ENCODE results near the gene FAM53B. TPM values are rescaled to one million over a fixed set of nuclear protein-coding genes. Genes with fewer than 3 reads are reported as not detected.

The FAM53B gene
- total RNA-seq, 2 donors from 2014 or later, result 19.3 to 22.6 TPM

GRCh38 chr10:124674768-124675222 is 69.4 kb downstream of the FAM53B start:
- DNase-seq, result no peak
- H3K27ac Mint-ChIP-seq, result peak overlapping the region; percentile 38
- Histone ChIP-seq H3K4me1 (ENCODE audit: control insufficient read depth, insufficient read depth, low read length) (peaks cover 4% of the 10 kb centered on the region), H3K4me3 (ENCODE audit: low read length) (no peak overlapping the region), H3K9me3 (ENCODE audit: control insufficient read depth, low read length) (no peaks in the 10 kb centered on the region), H3K9ac (ENCODE audit: extremely low read depth, low read length, poor library complexity, severe bottlenecking) (no peak overlapping the region), H3K27ac (ENCODE audit: low read depth, low read length) (no peak overlapping the region), H3K27me3 (ENCODE audit: control insufficient read depth, insufficient read depth, low read length, poor library complexity, severe bottlenecking) (no peaks in the 10 kb centered on the region), H3K36me3 (ENCODE audit: control insufficient read depth, insufficient read depth, low read length) (no peaks in the 10 kb centered on the region)
- H3K9me3 Mint-ChIP-seq, result no peaks in the 10 kb centered on the region
- H3K4me3 Mint-ChIP-seq, result no peak overlapping the region
- WGBS, 2 experiments (ENCODE audit: insufficient coverage in 1 of 2, insufficient read length in 1 of 2), result 88 to 95% methylated on average over 8 to 9 of the region's 9 CpGs
- H3K36me3 Mint-ChIP-seq (ENCODE audit: low read depth), result peaks cover 4% of the 10 kb centered on the region
- peaks cover 23% of the 10 kb centered on the region for H3K4me1 Mint-ChIP-seq
- no peak for TF ChIP-seq CTCF (conservative IDR thresholded peaks at IDR 0.05)
- H3K27me3 Mint-ChIP-seq (ENCODE audit: insufficient read depth), result no peaks in the 10 kb centered on the region

- 90% methylated on average over 4 to 16 of the region's 16 CpGs for WGBS, 2 experiments (ENCODE audit: insufficient coverage in 1 of 2, insufficient read length in 1 of 2)
- Histone ChIP-seq H3K27me3 (ENCODE audit: control insufficient read depth, insufficient read depth, low read length, poor library complexity, severe bottlenecking) (no peaks in the 10 kb centered on the region), H3K27ac (ENCODE audit: low read depth, low read length) (peak overlapping the region; percentile 53), H3K36me3 (ENCODE audit: control insufficient read depth, insufficient read depth, low read length) (peaks cover under 1% of the 10 kb centered on the region), H3K4me3 (ENCODE audit: low read length) (no peak overlapping the region), H3K4me1 (ENCODE audit: control insufficient read depth, insufficient read depth, low read length) (peaks cover 4% of the 10 kb centered on the region), H3K9me3 (ENCODE audit: control insufficient read depth, low read length) (no peaks in the 10 kb centered on the region), H3K9ac (ENCODE audit: extremely low read depth, low read length, poor library complexity, severe bottlenecking) (no peak overlapping the region)
- Mint-ChIP-seq H3K4me3 (no peak overlapping the region), H3K27me3 (ENCODE audit: insufficient read depth) (no peaks in the 10 kb centered on the region), H3K27ac (no peak overlapping the region), H3K36me3 (ENCODE audit: low read depth) (peaks cover 4% of the 10 kb centered on the region), H3K9me3 (no peaks in the 10 kb centered on the region), H3K4me1 (peaks cover 30% of the 10 kb centered on the region)
- DNase-seq, result no peak
- TF ChIP-seq CTCF (conservative IDR thresholded peaks at IDR 0.05), result no peak
Observed at GRCh38 chr10:124672181-124672638, 72.0 kb downstream of the FAM53B start.

- H3K4me3 ChIP-seq (ENCODE audit: low read length), result no peak overlapping the region
- H3K27me3 ChIP-seq (ENCODE audit: control insufficient read depth, insufficient read depth, low read length, poor library complexity, severe bottlenecking), result no peaks in the 10 kb centered on the region
- H3K36me3 Mint-ChIP-seq (ENCODE audit: low read depth), result peaks cover 4% of the 10 kb centered on the region
- H3K9me3 ChIP-seq (ENCODE audit: control insufficient read depth, low read length), result no peaks in the 10 kb centered on the region
- peaks cover 30% of the 10 kb centered on the region for H3K4me1 Mint-ChIP-seq
- TF ChIP-seq CTCF (conservative IDR thresholded peaks at IDR 0.05), result peak; percentile 60
- no peak overlapping the region for H3K4me3 Mint-ChIP-seq
- H3K9ac ChIP-seq (ENCODE audit: extremely low read depth, low read length, poor library complexity, severe bottlenecking), result no peak overlapping the region
- 79 to 83% methylated on average over 5 to 8 of the region's 8 CpGs for WGBS, 2 experiments (ENCODE audit: insufficient coverage in 1 of 2, insufficient read length in 1 of 2)
- no peaks in the 10 kb centered on the region for H3K27me3 Mint-ChIP-seq (ENCODE audit: insufficient read depth)
- H3K27ac ChIP-seq (ENCODE audit: low read depth, low read length), result peak overlapping the region; percentile 53
- peak; percentile 82 for DNase-seq
- H3K36me3 ChIP-seq (ENCODE audit: control insufficient read depth, insufficient read depth, low read length), result peaks cover 4% of the 10 kb centered on the region
- H3K4me1 ChIP-seq (ENCODE audit: control insufficient read depth, insufficient read depth, low read length), result peaks cover 4% of the 10 kb centered on the region
- H3K27ac Mint-ChIP-seq, result peak overlapping the region; percentile 78
- H3K9me3 Mint-ChIP-seq, result no peaks in the 10 kb centered on the region
Observed at GRCh38 chr10:124671486-124672075, 72.6 kb downstream of the FAM53B start.
